Measurements from ENCODE around the gene ATP11A.
"Not testable (repeated sequence)": the region's sequence is repeated elsewhere in the genome, so short reads cannot be mapped to it uniquely, and the experiment has no call there.

The ATP11A gene

GRCh38 chr13:112871742-112872141 is 181.9 kb downstream of the ATP11A start:
- ATAC-seq (ENCODE audit: low read depth) = no peak
- no peaks in the 10 kb centered on the region for H3K36me3 ChIP-seq (ENCODE audit: low read depth)

DNA sequence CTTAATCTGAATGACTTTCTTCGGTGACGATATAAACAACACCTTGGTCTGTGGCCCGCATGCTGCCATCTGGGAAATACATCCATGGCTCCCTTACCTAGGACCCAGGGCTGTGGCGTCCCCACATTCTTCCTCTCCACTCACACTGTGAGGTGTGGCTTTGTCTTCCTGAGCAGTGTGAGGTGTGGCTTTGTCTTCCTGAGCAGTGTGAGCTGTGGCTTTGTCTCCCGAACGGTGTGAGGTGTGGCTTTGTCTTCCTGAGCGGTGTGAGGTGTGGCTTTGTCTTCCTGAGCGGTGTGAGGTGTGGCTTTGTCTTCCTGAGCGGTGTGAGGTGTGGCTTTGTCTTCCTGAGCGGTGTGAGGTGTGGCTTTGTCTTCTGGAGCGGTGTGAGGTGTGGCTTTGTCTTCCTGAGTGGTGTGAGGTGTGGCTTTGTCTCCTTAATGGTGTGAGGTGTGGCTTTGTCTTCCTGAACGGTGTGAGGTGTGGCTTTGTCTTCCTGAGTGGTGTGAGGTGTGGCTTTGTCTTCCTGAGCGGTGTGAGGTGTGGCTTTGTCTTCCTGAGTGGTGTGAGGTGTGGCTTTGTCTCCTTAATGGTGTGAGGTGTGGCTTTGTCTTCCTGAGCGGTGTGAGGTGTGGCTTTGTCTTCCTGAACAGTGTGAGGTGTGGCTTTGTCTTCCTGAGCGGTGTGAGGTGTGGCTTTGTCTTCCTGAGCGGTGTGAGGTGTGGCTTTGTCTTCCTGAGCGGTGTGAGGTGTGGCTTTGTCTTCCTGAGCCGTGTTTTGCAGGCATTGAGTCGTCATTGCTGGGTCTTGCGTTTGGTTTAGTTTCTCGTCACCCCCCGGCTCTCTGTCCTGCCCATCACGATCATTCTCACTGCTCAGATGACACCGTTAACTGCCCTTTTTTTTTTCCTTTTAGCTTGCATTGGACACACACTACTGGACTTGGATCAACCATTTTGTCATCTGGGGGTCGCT is 183.1 kb downstream of the ATP11A start:
- not testable (repeated sequence) for H3K27ac ChIP-seq (ENCODE audit: poor library complexity, severe bottlenecking); H3K4me3 ChIP-seq (ENCODE audit: severe bottlenecking); H3K36me3 ChIP-seq (ENCODE audit: low read depth); ATAC-seq (ENCODE audit: low read depth); H3K27me3 ChIP-seq (ENCODE audit: insufficient read depth, poor library complexity, severe bottlenecking); H3K9me3 ChIP-seq (ENCODE audit: severe bottlenecking); DNase-seq (ENCODE audit: low spot score); H3K4me1 ChIP-seq (ENCODE audit: insufficient read depth, poor library complexity, severe bottlenecking)

More at GRCh38 chr13:112871742-112872141, 181.9 kb downstream of the ATP11A start:
- DNase-seq (ENCODE audit: low spot score) = no peak
- no peaks in the 10 kb centered on the region for H3K27me3 ChIP-seq (ENCODE audit: insufficient read depth, poor library complexity, severe bottlenecking)
- H3K9me3 ChIP-seq (ENCODE audit: severe bottlenecking) = no peaks in the 10 kb centered on the region
- H3K27ac ChIP-seq (ENCODE audit: poor library complexity, severe bottlenecking) = no peak overlapping the region
- no peak overlapping the region for H3K4me3 ChIP-seq (ENCODE audit: severe bottlenecking)
- no peaks in the 10 kb centered on the region for H3K4me1 ChIP-seq (ENCODE audit: insufficient read depth, poor library complexity, severe bottlenecking)
- TF ChIP-seq, protein P1, sequence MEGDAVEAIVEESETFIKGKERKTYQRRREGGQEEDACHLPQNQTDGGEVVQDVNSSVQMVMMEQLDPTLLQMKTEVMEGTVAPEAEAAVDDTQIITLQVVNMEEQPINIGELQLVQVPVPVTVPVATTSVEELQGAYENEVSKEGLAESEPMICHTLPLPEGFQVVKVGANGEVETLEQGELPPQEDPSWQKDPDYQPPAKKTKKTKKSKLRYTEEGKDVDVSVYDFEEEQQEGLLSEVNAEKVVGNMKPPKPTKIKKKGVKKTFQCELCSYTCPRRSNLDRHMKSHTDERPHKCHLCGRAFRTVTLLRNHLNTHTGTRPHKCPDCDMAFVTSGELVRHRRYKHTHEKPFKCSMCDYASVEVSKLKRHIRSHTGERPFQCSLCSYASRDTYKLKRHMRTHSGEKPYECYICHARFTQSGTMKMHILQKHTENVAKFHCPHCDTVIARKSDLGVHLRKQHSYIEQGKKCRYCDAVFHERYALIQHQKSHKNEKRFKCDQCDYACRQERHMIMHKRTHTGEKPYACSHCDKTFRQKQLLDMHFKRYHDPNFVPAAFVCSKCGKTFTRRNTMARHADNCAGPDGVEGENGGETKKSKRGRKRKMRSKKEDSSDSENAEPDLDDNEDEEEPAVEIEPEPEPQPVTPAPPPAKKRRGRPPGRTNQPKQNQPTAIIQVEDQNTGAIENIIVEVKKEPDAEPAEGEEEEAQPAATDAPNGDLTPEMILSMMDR (IDR thresholded peaks at IDR 0.05; ENCODE audit: poor library complexity, severe bottlenecking) = no peak

DNA sequence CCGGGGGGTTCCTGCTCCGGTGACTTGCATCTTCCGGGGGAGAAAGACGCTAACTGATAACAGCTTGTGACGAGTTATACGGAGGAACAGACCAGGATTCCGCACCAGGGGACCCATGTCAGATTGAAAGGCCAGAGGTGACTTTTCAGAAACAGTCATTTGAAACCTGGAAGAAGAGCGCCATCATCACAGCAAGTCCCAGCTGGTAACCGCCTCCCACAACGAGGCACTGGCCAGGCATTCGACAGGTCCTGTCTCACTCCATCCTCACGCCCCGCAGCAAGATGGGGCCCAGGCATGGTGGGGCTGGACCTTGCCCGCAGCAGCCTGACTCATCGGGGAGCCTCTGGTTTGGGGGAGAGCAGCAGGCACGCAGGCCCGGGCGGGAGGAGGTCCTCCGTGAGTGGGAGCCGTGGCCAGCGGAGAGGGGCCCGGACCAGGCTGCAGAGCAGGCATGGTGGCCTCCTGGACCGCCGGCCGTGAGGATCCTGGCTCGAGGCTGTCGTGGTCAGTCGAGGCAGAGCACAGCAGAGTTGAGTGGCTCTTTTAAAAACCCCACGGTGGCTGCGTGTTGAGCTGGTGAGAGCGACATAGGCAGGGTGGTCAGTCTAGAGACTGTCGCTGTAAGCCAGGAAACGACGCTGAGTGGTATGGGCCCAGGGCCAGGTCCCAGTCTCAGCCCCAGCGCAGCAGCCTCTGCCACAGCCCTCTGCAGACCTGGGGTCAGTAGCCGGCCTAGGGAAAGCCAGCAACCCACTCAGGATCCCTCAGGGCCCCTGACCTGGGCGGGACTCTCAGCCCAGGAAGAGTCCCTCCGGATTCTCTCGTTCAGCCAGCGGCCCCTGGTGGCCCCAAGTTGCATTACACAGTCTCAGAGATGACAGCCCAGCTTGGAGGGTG is 184.3 kb downstream of the ATP11A start:
- TF ChIP-seq, protein P1 (IDR thresholded peaks at IDR 0.05; ENCODE audit: poor library complexity, severe bottlenecking) = peak; percentile 79
- Histone ChIP-seq H3K27ac (ENCODE audit: poor library complexity, severe bottlenecking) (no peak overlapping the region), H3K36me3 (ENCODE audit: low read depth) (no peaks in the 10 kb centered on the region), H3K4me3 (ENCODE audit: severe bottlenecking) (no peak overlapping the region), H3K9me3 (ENCODE audit: severe bottlenecking) (no peaks in the 10 kb centered on the region), H3K27me3 (ENCODE audit: insufficient read depth, poor library complexity, severe bottlenecking) (no peaks in the 10 kb centered on the region), H3K4me1 (ENCODE audit: insufficient read depth, poor library complexity, severe bottlenecking) (no peaks in the 10 kb centered on the region)
- peak; percentile 88 for ATAC-seq (ENCODE audit: low read depth)
- DNase-seq (ENCODE audit: low spot score) = no peak

- no peaks in the 10 kb centered on the region for H3K9me3 ChIP-seq (ENCODE audit: severe bottlenecking)
- no peak overlapping the region for H3K27ac ChIP-seq (ENCODE audit: poor library complexity, severe bottlenecking)
- no peak overlapping the region for H3K4me3 ChIP-seq (ENCODE audit: severe bottlenecking)
- H3K36me3 ChIP-seq (ENCODE audit: low read depth) = no peaks in the 10 kb centered on the region
- H3K4me1 ChIP-seq (ENCODE audit: insufficient read depth, poor library complexity, severe bottlenecking) = no peaks in the 10 kb centered on the region
- H3K27me3 ChIP-seq (ENCODE audit: insufficient read depth, poor library complexity, severe bottlenecking) = no peaks in the 10 kb centered on the region
- TF ChIP-seq, protein P1 (IDR thresholded peaks at IDR 0.05; ENCODE audit: poor library complexity, severe bottlenecking) = peak; percentile 53
- DNase-seq (ENCODE audit: low spot score) = no peak
- no peak; the same call in 2 of the 3 replicates for ATAC-seq (ENCODE audit: low read depth)
Measured at GRCh38 chr13:112874751-112875300, 185.0 kb downstream of the ATP11A start.

DNA sequence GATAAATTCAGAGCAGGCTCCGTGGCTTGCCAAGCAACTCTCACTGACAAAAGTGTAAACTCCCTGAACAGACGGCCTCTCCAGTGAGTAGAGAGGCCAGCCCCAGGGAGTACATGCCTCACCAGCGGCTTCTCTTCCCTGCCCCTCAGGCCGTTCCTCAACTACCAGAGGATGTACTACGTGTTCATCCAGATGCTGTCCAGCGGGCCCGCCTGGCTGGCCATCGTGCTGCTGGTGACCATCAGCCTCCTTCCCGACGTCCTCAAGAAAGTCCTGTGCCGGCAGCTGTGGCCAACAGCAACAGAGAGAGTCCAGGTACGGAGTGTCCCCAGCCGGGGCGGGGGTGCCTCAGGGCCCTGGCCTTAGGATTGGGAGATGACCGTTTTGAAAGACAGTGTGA is 185.8 kb downstream of the ATP11A start:
- H3K36me3 ChIP-seq (ENCODE audit: low read depth) = no peaks in the 10 kb centered on the region
- no peak overlapping the region for H3K4me3 ChIP-seq (ENCODE audit: severe bottlenecking)
- no peaks in the 10 kb centered on the region for H3K9me3 ChIP-seq (ENCODE audit: severe bottlenecking)
- H3K27ac ChIP-seq (ENCODE audit: poor library complexity, severe bottlenecking) = no peak overlapping the region
- H3K4me1 ChIP-seq (ENCODE audit: insufficient read depth, poor library complexity, severe bottlenecking) = no peaks in the 10 kb centered on the region
- H3K27me3 ChIP-seq (ENCODE audit: insufficient read depth, poor library complexity, severe bottlenecking) = no peaks in the 10 kb centered on the region
- ATAC-seq (ENCODE audit: low read depth) = no peak
- DNase-seq (ENCODE audit: low spot score) = no peak
- TF ChIP-seq, protein P1 (IDR thresholded peaks at IDR 0.05; ENCODE audit: poor library complexity, severe bottlenecking) = no peak

All from RWPE2 (cell line).